Stimulated activated CD4-positive, alpha-beta T cell treated with anti-CD3 and anti-CD28 coated beads, Interleukin-2, amount 100 ng/mL, for 4 hours (primary cell): ENCODE results near the gene DCST1.

Experiments
- DNase-seq: peaks from one replicate; pipeline ENCODE4 v3.0.0-alpha.2; 2020; ENCODE audit warnings: low read depth

The DCST1 gene

GRCh38 chr1:155001675-155002463 lies 31.8 kb upstream of the DCST1 start:
- DNase-seq = peak; percentile 97

- DNase-seq = no peak
Observed at GRCh38 chr1:155002464-155003226, 31.0 kb upstream of the DCST1 start, which contains the start of gene ZBTB7B. ZBTB7B (plus strand) TSS chr1:155002802; CDS start chr1:155014661, 11,859 bp downstream.

- DNase-seq = no peak
Observed at GRCh38 chr1:155003227-155003765, 30.3 kb upstream of the DCST1 start.

- no peak for DNase-seq
Observed at GRCh38 chr1:155003766-155004351, 29.8 kb upstream of the DCST1 start.

GRCh38 chr1:155004352-155005075 lies 29.1 kb upstream of the DCST1 start:
- DNase-seq = no peak

GRCh38 chr1:155005076-155006011 lies 28.3 kb upstream of the DCST1 start:
- DNase-seq = no peak

- no peak for DNase-seq
Observed at GRCh38 chr1:155006601-155007101, 27.0 kb upstream of the DCST1 start.

GRCh38 chr1:155007251-155007828 lies 26.3 kb upstream of the DCST1 start:
- DNase-seq = no peak

GRCh38 chr1:155008015-155008941 lies 25.3 kb upstream of the DCST1 start:
- DNase-seq = peak; percentile 67

GRCh38 chr1:155009221-155009711 lies 24.4 kb upstream of the DCST1 start:
- DNase-seq = no peak

GRCh38 chr1:155009742-155010141 lies 23.9 kb upstream of the DCST1 start:
- DNase-seq = no peak

- DNase-seq = no peak
Observed at GRCh38 chr1:155010211-155010918, 23.3 kb upstream of the DCST1 start.

GRCh38 chr1:155011004-155011416 lies 22.6 kb upstream of the DCST1 start:
- no peak for DNase-seq

- no peak for DNase-seq
Observed at GRCh38 chr1:155011437-155012025, 22.1 kb upstream of the DCST1 start.

- DNase-seq = no peak
Observed at GRCh38 chr1:155012026-155012546, 21.5 kb upstream of the DCST1 start.

- DNase-seq = no peak
Observed at GRCh38 chr1:155012776-155013602, 20.6 kb upstream of the DCST1 start.

GRCh38 chr1:155013632-155014031 lies 20.0 kb upstream of the DCST1 start:
- DNase-seq = no peak
